GM19043 (cell line): Measurements from ENCODE around the gene CS.
A peak's percentile ranks its signal among the peaks of the same experiment; 100 is the strongest.
"Not testable (repeated sequence)": the region's sequence is repeated elsewhere in the genome, so short reads cannot be mapped to it uniquely, and the experiment has no call there.

Source experiments
- ATAC-seq: cut with Tn5 transposase; IDR thresholded peaks from one replicate; pipeline ENCODE4 v1.9.1; 2021; ENCODE audit warnings: low read depth; ENCODE audit not compliant: unreplicated experiment

Gene CS

GRCh38 chr12:56299853-56300643, at the start of gene CS:
Gene CS, minus strand, starts transcription at chr12:56300330. Its CDS starts 129 bp downstream, at chr12:56300201.
- peak; percentile 95 for ATAC-seq

GRCh38 chr12:56348776-56349175, 48.6 kb upstream of the CS start:
- no peak for ATAC-seq

- ATAC-seq = not testable (repeated sequence)
Observed at GRCh38 chr12:56347255-56347654, 47.1 kb upstream of the CS start.

GRCh38 chr12:56346675-56347074, 46.5 kb upstream of the CS start:
- ATAC-seq = no peak

- not testable (repeated sequence) for ATAC-seq
Observed at GRCh38 chr12:56342290-56342689, 42.2 kb upstream of the CS start.

- no peak for ATAC-seq
Observed at GRCh38 chr12:56341616-56342015, 41.5 kb upstream of the CS start.

GRCh38 chr12:56339158-56339422, 39.0 kb upstream of the CS start:
- no peak for ATAC-seq

GRCh38 chr12:56338308-56339157, 38.4 kb upstream of the CS start, which contains the start of gene IL23A:
Gene IL23A, plus strand, starts transcription at chr12:56338884. Its CDS starts 161 bp downstream, at chr12:56339045.
- ATAC-seq = no peak

GRCh38 chr12:56337753-56338251, 37.7 kb upstream of the CS start:
- ATAC-seq = no peak

- no peak for ATAC-seq
Observed at GRCh38 chr12:56336361-56337167, 36.4 kb upstream of the CS start.

- ATAC-seq = not testable (repeated sequence)
Observed at GRCh38 chr12:56335527-56335926, 35.4 kb upstream of the CS start.

- ATAC-seq = no peak
Observed at GRCh38 chr12:56334490-56334793, 34.3 kb upstream of the CS start.

GRCh38 chr12:56333679-56334489, 33.8 kb upstream of the CS start, which contains the start of gene PAN2:
Gene PAN2, minus strand, starts transcription at chr12:56334000. Its CDS starts 906 bp downstream, at chr12:56333094.
- ATAC-seq = peak; percentile 96

GRCh38 chr12:56333197-56333678, 33.1 kb upstream of the CS start:
- no peak for ATAC-seq

- no peak for ATAC-seq
Observed at GRCh38 chr12:56332512-56333196, 32.5 kb upstream of the CS start.

- ATAC-seq = no peak
Observed at GRCh38 chr12:56330936-56331490, 30.9 kb upstream of the CS start.

GRCh38 chr12:56326533-56326932, 26.4 kb upstream of the CS start:
- ATAC-seq = no peak

- no peak for ATAC-seq
Observed at GRCh38 chr12:56326126-56326525, 26.0 kb upstream of the CS start.

GRCh38 chr12:56324206-56324605, 24.1 kb upstream of the CS start:
- ATAC-seq = no peak
